ENCODE results near the gene ALCAM. TPM values are rescaled to one million over a fixed set of nuclear protein-coding genes. Genes with fewer than 3 reads are reported as not detected.
A peak's percentile ranks its signal among the peaks of the same experiment; 100 is the strongest.

Gene ALCAM
- 41.8 and 42.9 TPM in 2 replicates for polyA plus RNA-seq (2013)

- peak within 1 kb of the TSS; percentile 77 for H3K4me3 ChIP-seq (ENCODE audit: low read depth, low read length)
- H3K27me3 ChIP-seq (ENCODE audit: insufficient read depth, low read length): no peaks in the 10 kb centered on the region
- no CpG with 5 or more reads among the region's 48 CpGs for WGBS (ENCODE audit: extremely low coverage, insufficient coverage, insufficient read length)
- no peaks in the 10 kb centered on the region for H3K9me3 ChIP-seq (ENCODE audit: insufficient read depth, low read depth, low read length)
- H3K18ac ChIP-seq (ENCODE audit: low read length): peak within 1 kb of the TSS; percentile 67
- peaks cover 10% of the 10 kb centered on the region for H3K79me2 ChIP-seq (ENCODE audit: control insufficient read depth, insufficient read depth, low read length, poor library complexity)
- peak within 1 kb of the TSS; percentile 62 for H3K14ac ChIP-seq (ENCODE audit: low read length)
- H3K4me2 ChIP-seq (ENCODE audit: low read length): peak within 1 kb of the TSS; percentile 93
- peak within 1 kb of the TSS; percentile 31 for H2BK5ac ChIP-seq (ENCODE audit: low read depth, low read length, poor library complexity)
- peaks cover 0 to 3% of the 10 kb centered on the region in 2 experiments for H3K4me1 ChIP-seq (ENCODE audit: control insufficient read depth in 1 of 2, insufficient read depth in 2 of 2, low read length in 2 of 2)
- H2AK5ac ChIP-seq (ENCODE audit: low read length): no peak within 1 kb of the TSS
- H4K12ac ChIP-seq (ENCODE audit: low read depth, low read length): peak within 1 kb of the TSS; percentile 47
- peak within 1 kb of the TSS; percentile 40 for H3K27ac ChIP-seq (ENCODE audit: low read depth, low read length)
- H2BK120ac ChIP-seq (ENCODE audit: insufficient read depth, low read length, poor library complexity): peak within 1 kb of the TSS; percentile 29
- peaks cover 12% of the 10 kb centered on the region for H3K79me1 ChIP-seq (ENCODE audit: low read length)
- no peaks in the 10 kb centered on the region for H3K36me3 ChIP-seq (ENCODE audit: control insufficient read depth in 1 of 2, insufficient read depth in 2 of 2, low read length in 2 of 2)
- H2BK12ac ChIP-seq (ENCODE audit: low read length): no peak within 1 kb of the TSS
- H3K4ac ChIP-seq (ENCODE audit: low read depth, low read length): peak within 1 kb of the TSS; percentile 19
- DNase-seq: peak; percentile 85 to 90
- peak within 1 kb of the TSS; percentile 30 for H4K8ac ChIP-seq (ENCODE audit: low read depth, low read length)
- no peak within 1 kb of the TSS for H3K23ac ChIP-seq (ENCODE audit: low read length)
- H4K91ac ChIP-seq (ENCODE audit: low read depth, low read length): peak within 1 kb of the TSS; percentile 20
- peak within 1 kb of the TSS; percentile 49 for H3K9ac ChIP-seq (ENCODE audit: low read length)
- peak within 1 kb of the TSS; percentile 77 for H2AFZ ChIP-seq (ENCODE audit: insufficient read depth, low read length, poor library complexity)
Observed at GRCh38 chr3:105366326-105367062, at the start of gene ALCAM. ALCAM (plus strand) TSS chr3:105366909.

GRCh38 chr3:105317841-105318240 is 48.9 kb upstream of the ALCAM start:
- H3K4me3 ChIP-seq (ENCODE audit: low read depth, low read length): no peak overlapping the region
- no peak overlapping the region for H4K8ac ChIP-seq (ENCODE audit: low read depth, low read length)
- no peaks in the 10 kb centered on the region for H3K27me3 ChIP-seq (ENCODE audit: insufficient read depth, low read length)
- no peak overlapping the region for H3K18ac ChIP-seq (ENCODE audit: low read length)
- H3K79me2 ChIP-seq (ENCODE audit: control insufficient read depth, insufficient read depth, low read length, poor library complexity): no peaks in the 10 kb centered on the region
- H3K14ac ChIP-seq (ENCODE audit: low read length): no peak overlapping the region
- no peaks in the 10 kb centered on the region for H3K36me3 ChIP-seq (ENCODE audit: control insufficient read depth in 1 of 2, insufficient read depth in 2 of 2, low read length in 2 of 2)
- no peak overlapping the region for H2BK12ac ChIP-seq (ENCODE audit: low read length)
- no peak overlapping the region for H4K12ac ChIP-seq (ENCODE audit: low read depth, low read length)
- H3K9me3 ChIP-seq (ENCODE audit: insufficient read depth, low read depth, low read length): no peaks in the 10 kb centered on the region
- no peak overlapping the region for H3K27ac ChIP-seq (ENCODE audit: low read depth, low read length)
- H3K4ac ChIP-seq (ENCODE audit: low read depth, low read length): no peak overlapping the region
- H2BK5ac ChIP-seq (ENCODE audit: low read depth, low read length, poor library complexity): no peak overlapping the region
- no peak overlapping the region for H2AFZ ChIP-seq (ENCODE audit: insufficient read depth, low read length, poor library complexity)
- no peaks in the 10 kb centered on the region for H3K4me1 ChIP-seq (ENCODE audit: control insufficient read depth in 1 of 2, insufficient read depth in 2 of 2, low read length in 2 of 2)
- H3K23ac ChIP-seq (ENCODE audit: low read length): no peak overlapping the region
- no peak overlapping the region for H3K9ac ChIP-seq (ENCODE audit: low read length)
- H2BK120ac ChIP-seq (ENCODE audit: insufficient read depth, low read length, poor library complexity): no peak overlapping the region
- no peak for DNase-seq
- no peak overlapping the region for H2AK5ac ChIP-seq (ENCODE audit: low read length)
- WGBS (ENCODE audit: extremely low coverage, insufficient coverage, insufficient read length): no CpG with 5 or more reads among the region's 1 CpG
- H3K4me2 ChIP-seq (ENCODE audit: low read length): no peak overlapping the region
- no peaks in the 10 kb centered on the region for H3K79me1 ChIP-seq (ENCODE audit: low read length)
- H4K91ac ChIP-seq (ENCODE audit: low read depth, low read length): no peak overlapping the region

GRCh38 chr3:105322570-105323273 is 44.0 kb upstream of the ALCAM start:
- Histone ChIP-seq H4K8ac (ENCODE audit: low read depth, low read length) (no peak overlapping the region), H3K18ac (ENCODE audit: low read length) (no peak overlapping the region), H3K79me2 (ENCODE audit: control insufficient read depth, insufficient read depth, low read length, poor library complexity) (no peaks in the 10 kb centered on the region), H3K4me3 (ENCODE audit: low read depth, low read length) (no peak overlapping the region), H3K27me3 (ENCODE audit: insufficient read depth, low read length) (no peaks in the 10 kb centered on the region), H3K23ac (ENCODE audit: low read length) (no peak overlapping the region), H3K4me1 (ENCODE audit: control insufficient read depth in 1 of 2, insufficient read depth in 2 of 2, low read length in 2 of 2) (no peaks in the 10 kb centered on the region), H2AK5ac (ENCODE audit: low read length) (no peak overlapping the region), H3K79me1 (ENCODE audit: low read length) (no peaks in the 10 kb centered on the region), H4K12ac (ENCODE audit: low read depth, low read length) (no peak overlapping the region), H4K91ac (ENCODE audit: low read depth, low read length) (no peak overlapping the region), H3K14ac (ENCODE audit: low read length) (no peak overlapping the region), H3K36me3 (ENCODE audit: control insufficient read depth in 1 of 2, insufficient read depth in 2 of 2, low read length in 2 of 2) (no peaks in the 10 kb centered on the region), H3K9ac (ENCODE audit: low read length) (no peak overlapping the region), H3K9me3 (ENCODE audit: insufficient read depth, low read depth, low read length) (no peaks in the 10 kb centered on the region), H2BK12ac (ENCODE audit: low read length) (no peak overlapping the region), H3K27ac (ENCODE audit: low read depth, low read length) (no peak overlapping the region), H2BK5ac (ENCODE audit: low read depth, low read length, poor library complexity) (no peak overlapping the region), H2BK120ac (ENCODE audit: insufficient read depth, low read length, poor library complexity) (no peak overlapping the region), H2AFZ (ENCODE audit: insufficient read depth, low read length, poor library complexity) (no peak overlapping the region), H3K4ac (ENCODE audit: low read depth, low read length) (no peak overlapping the region), H3K4me2 (ENCODE audit: low read length) (no peak overlapping the region)
- no CpG with 5 or more reads among the region's 3 CpGs for WGBS (ENCODE audit: extremely low coverage, insufficient coverage, insufficient read length)
- peak in 1 of 2 donors; percentile 19 for DNase-seq

GRCh38 chr3:105323274-105323599 is 43.5 kb upstream of the ALCAM start:
- Histone ChIP-seq H3K4me2 (ENCODE audit: low read length) (no peak overlapping the region), H3K9ac (ENCODE audit: low read length) (no peak overlapping the region), H2BK120ac (ENCODE audit: insufficient read depth, low read length, poor library complexity) (no peak overlapping the region), H3K27ac (ENCODE audit: low read depth, low read length) (no peak overlapping the region), H3K4ac (ENCODE audit: low read depth, low read length) (no peak overlapping the region), H2BK12ac (ENCODE audit: low read length) (no peak overlapping the region), H3K4me3 (ENCODE audit: low read depth, low read length) (no peak overlapping the region), H3K36me3 (ENCODE audit: control insufficient read depth in 1 of 2, insufficient read depth in 2 of 2, low read length in 2 of 2) (no peaks in the 10 kb centered on the region), H4K91ac (ENCODE audit: low read depth, low read length) (no peak overlapping the region), H2AFZ (ENCODE audit: insufficient read depth, low read length, poor library complexity) (no peak overlapping the region), H3K4me1 (ENCODE audit: control insufficient read depth in 1 of 2, insufficient read depth in 2 of 2, low read length in 2 of 2) (no peaks in the 10 kb centered on the region), H3K79me2 (ENCODE audit: control insufficient read depth, insufficient read depth, low read length, poor library complexity) (no peaks in the 10 kb centered on the region), H4K8ac (ENCODE audit: low read depth, low read length) (no peak overlapping the region), H3K9me3 (ENCODE audit: insufficient read depth, low read depth, low read length) (no peaks in the 10 kb centered on the region), H3K14ac (ENCODE audit: low read length) (no peak overlapping the region), H3K18ac (ENCODE audit: low read length) (no peak overlapping the region), H2AK5ac (ENCODE audit: low read length) (no peak overlapping the region), H4K12ac (ENCODE audit: low read depth, low read length) (no peak overlapping the region), H3K79me1 (ENCODE audit: low read length) (no peaks in the 10 kb centered on the region), H3K23ac (ENCODE audit: low read length) (no peak overlapping the region), H2BK5ac (ENCODE audit: low read depth, low read length, poor library complexity) (no peak overlapping the region), H3K27me3 (ENCODE audit: insufficient read depth, low read length) (no peaks in the 10 kb centered on the region)
- no CpG with 5 or more reads among the region's 2 CpGs for WGBS (ENCODE audit: extremely low coverage, insufficient coverage, insufficient read length)
- DNase-seq: no peak

All from trophoblast cell (in vitro differentiated cells and primary cell).